IPS DF 19.7 (cell line): Measurements from ENCODE around the gene SMC5.
A peak's percentile ranks its signal among the peaks of the same experiment; 100 is the strongest.
"Not testable (repeated sequence)": the region's sequence is repeated elsewhere in the genome, so short reads cannot be mapped to it uniquely, and the experiment has no call there.

Experiments
- DNase-seq: peaks from one replicate; pipeline ENCODE4 v3.0.0-alpha.2; 2013; ENCODE audit warnings: low read depth, low spot score

Gene SMC5

DNA sequence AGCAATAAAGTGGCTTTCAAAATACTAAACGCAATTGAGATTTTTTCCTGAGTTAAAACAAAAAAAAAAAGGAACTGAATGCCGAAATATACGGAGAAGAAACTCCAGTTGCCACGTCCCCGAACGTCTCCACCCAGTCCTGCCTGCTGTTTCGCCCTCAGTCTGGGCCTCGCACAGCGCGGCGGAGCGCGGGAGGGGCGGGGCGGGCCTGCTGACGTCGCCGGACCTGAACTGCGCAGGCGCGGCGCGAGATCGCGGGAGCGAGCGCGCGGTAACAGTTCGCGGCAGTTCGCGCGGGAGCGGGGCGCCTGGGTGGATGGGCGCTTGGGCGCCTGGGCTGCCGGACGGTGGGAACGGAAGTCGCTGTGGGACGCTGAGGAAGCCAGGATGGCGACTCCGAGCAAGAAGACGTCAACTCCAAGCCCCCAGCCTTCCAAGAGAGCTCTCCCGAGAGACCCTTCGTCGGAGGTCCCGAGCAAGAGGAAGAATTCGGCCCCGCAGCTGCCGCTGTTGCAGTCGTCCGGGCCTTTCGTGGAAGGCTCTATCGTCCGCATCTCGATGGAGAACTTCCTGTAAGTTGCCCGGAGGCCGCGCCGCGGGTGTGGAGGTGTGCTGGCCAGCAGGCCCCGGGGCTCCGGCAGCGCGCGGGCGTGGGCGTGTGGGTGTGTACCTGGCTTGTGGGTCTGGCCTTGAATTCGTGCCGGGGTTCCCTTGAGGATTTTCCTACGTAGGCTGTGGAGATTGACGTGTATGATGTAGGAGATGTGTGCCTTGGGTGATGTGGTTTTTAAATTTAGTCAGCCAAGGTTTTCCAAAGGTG, at the start of gene SMC5:
SMC5 (plus strand) TSS at position 287 of the 820 bp plus-strand sequence; CDS start at position 388, 101 bp downstream.
- DNase-seq, result peak; percentile 48

DNA sequence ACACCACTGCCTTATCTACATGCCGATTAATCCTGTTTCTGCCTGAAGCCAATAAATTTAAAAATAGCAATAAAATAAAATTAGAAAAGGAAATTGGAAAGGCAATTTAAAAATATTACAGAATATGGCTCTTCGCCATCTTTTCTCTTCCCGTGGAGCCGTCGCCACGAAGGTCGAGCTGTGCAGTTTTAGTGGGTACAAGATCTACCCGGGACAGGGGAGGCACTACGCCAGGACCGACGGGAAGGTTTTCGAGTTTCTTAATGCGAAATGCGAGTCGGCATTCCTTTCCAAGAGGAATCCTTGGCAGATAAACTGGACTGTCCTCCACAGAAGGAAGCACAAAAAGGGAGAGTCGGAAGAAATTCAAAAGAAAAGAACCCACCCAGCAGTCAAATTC, 41.7 kb upstream of the SMC5 start:
- no peak for DNase-seq

DNA sequence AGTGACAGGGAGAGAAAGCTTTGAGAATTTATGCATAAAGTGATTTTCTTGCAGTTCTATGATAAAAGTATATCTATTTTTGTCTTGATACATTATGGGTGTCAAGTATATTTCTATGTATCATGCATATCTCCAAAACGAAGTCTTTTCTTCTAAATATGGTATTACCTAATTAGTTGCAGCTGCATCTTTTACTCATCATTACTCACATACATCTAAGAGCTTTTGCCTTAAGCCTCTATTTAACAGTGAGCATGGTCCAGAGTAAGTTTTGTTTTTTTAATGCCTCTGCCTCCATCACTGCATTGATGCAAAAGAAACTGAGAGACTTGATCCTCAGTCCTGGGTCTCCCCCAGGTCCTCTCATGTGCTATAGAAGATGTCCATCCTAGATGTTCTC, 40.0 kb upstream of the SMC5 start:
- DNase-seq, result no peak

DNA sequence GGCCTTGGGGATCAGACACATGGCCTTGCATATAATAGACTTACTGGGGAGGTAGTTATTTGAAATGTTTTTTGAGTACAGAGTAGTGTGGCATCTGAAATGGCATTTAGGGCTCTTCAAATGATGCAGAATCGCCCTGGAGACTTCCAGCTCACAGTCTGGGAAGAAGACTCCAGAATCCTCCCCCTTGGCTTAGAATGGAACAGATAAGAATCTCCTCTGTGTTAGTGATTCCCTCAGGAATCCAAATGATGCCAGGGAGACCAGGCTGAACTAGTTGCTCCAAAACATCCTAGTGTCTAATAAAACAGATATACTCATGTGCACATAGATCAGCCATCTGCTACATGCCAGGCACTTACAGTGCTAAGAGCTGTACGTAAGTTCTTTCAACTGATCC, 38.6 kb upstream of the SMC5 start:
- DNase-seq, result no peak

DNA sequence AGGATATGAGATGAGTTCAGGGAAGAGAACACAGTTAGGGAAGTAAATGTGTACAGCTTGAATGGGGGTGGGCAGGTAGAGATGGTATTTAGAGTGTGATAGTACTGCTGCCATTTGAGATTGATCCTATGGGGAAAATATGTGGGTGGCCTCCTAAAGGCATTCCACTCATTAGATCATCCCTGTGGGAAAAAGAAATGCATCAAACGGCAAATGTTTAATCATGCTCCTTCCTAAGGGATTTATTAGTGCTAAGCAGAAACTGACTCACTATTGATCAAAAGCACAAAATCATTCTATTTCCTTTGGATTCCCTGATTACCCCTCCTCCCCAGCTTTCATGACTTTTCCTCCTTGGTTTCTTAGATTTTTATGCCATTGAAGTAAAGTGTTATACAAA, 36.4 kb upstream of the SMC5 start:
- DNase-seq, result no peak

DNA sequence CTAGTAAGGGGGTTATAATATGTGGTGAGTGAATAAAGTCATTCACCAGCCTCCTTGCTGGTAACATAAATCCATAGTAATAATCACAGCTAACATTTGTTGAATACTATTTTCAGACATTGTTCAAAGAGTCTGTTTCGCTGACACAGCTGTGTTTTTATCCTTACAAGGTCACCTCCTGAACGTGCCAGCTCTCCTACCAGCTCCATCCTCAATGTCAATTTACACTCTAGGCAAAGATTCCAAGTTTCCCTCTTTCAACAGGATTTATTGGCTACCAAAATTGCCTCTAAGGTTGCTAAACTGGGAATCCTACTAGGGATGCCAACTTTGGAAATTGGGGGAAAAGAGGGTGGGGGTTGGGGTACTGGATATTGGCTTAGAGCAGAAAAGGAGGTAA, 30.7 kb upstream of the SMC5 start:
- no peak for DNase-seq

DNA sequence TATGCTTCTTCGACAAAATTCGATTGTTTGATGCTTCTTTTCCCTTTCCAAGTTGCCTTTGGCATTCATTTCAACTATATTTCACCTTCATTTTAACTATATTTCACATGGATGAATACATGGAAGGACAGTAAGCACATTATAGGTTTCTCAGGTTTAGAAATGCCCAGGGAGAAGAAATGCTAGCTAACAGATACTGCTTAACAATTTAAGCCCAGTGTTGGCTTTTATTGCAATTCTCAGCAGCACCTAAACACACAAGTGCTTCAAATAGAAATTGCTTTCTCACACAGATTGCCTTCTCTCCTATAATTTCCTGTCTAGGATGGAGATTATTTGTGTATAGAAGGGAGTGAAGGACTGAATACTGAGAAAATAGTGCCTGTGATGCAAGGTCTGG, 30.2 kb upstream of the SMC5 start:
- DNase-seq, result no peak

DNA sequence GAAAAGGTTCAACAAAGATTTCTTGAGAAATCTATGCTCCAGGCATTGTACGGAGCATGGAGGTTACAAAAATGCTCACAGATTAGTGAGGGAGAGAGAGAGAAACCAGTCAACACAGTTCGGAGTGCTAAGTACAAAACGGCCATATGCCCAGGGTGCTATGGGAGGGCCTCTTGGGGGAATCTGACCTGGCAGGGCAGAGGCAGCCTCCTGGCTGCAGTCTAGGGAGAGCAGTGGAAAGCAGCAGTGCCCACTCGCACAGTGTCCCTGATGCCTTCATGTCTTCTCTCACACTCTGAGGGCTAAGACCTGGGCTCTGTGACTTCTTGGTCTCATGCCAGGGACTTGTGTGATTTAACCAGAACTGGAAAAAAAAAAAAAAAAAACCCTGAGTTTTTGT, 29.8 kb upstream of the SMC5 start:
- DNase-seq, result no peak

DNA sequence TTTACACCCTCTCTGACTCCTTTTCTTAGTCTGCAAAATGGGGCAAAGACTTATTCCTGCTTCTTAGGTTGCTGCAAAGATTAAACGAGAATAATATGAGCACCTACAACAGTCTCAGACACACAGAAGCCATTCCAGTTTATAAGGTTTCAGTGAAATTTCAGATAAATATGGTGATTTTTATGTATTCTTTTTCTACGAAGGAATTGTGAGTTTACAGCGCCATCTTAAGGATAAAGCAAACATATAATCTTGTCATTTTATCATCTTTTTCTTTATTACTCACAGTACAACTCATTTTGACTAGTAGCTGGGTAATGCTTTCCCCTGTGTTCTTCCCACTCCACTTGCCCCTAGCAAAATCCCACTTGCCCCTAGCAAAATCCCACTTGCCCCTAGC, 29.2 kb upstream of the SMC5 start:
- DNase-seq, result no peak

DNA sequence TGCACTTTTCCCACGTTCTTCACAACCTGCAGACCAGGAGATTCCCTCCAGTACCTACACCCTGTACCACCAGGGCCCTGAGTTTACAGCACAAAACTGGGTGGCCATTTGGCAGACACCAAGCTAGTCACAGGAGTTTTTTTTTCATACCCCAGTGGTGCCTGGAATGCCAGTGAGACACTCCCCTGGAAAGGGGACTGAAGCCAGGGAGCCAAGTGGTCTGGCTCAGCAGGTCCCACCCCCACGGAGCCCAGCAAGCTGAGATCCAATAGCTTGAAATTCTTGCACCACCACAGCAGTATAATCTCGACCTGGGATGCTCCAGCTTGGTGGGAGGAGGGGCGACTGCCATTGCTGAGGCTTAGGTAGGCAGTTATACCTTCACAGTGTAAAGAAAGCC, 26.3 kb upstream of the SMC5 start:
- no peak for DNase-seq

DNA sequence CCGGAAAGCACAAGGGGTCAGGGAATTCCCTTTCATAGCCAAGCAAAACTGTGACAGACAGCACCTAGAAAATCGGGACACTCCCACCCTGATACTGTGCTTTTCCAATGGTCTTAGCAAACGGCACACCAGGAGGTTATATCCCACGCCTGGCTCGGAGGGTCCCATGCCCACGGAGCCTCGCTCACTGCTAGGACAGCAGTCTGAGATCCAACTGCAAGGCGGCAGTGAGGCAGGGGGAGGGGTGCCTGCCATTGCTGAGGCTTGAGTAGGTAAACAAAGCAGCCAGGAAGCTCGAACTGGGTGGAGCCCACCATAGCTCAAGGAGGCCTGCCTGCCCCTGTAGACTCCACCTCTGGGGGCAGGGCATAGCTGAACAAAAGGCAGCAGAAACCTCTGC, 24.6 kb upstream of the SMC5 start:
- DNase-seq, result not testable (repeated sequence)

DNA sequence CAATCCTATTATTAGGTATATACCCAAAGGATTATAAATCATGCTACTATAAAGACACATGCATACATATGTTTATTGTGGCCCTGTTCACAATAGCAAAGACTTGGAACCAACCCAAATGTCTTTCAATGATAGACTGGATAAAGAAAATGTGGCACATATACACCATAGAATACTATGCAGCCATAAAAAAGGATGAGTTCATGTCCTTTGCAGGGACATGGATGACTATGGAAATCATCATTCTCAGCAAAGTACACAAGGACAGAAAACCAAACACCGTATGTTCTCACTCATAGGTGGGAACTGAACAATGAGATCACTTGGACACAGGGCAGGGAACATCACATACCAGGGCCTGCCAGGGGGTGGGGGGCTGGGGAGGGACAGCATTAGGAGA, 12.8 kb upstream of the SMC5 start:
- not testable (repeated sequence) for DNase-seq

DNA sequence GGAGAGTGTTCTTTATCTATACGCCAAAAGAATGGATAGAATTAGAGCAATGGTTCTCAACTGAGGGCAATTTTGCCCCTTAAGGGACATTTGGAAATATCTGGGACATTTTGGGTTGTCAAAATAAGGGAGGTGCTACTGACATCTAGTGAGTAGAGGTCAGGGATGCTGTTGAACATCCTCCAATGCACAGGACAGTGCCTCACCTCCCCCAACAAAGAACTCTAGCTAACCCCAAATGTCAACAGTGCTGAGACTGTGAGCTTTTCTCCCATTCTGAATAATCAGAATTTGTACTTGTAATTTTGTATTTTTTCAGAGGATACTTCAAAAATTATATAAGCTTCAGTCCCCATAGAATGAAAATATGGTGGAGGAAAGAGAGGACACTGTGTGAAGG, 8.6 kb upstream of the SMC5 start:
- no peak for DNase-seq

DNA sequence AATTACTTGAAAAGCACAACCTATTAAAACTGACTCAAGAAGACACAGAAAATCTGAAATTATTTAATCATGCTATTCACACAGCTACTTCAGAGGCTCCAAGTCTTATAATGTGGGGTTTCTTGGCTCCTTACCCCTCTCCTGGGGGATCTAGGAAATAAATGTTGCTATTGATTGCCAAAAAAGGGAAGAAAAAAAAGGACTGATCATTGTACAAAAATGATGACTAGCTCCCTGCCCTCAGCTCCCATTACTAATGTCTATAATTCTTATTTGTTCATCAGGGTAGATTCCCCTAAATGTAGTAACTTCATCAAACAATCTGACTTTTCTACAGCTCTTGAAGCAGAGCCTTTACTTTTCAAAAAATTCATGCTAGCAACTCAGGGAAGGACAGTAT, 3.3 kb upstream of the SMC5 start:
- DNase-seq, result no peak

DNA sequence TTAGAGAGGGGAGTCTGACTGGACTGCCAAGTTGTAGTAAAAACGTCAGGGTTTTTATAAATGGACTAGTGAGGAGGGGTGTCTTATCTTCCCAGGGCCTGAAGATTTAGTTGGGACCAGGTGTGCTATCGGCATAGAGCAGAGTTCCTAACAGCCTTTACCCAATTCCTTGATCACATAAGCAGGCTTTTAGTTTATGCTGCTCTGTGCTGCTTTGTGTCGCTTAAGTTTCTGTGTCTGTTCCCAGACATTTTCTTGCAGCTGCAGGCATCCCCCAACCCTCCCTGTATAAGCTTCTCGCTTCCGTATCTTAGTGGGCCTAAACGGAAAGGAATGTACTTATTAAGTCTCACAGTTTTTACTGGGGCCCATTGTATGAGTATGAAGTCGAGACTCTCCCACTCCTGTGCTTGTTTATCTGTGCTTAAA, 2.6 kb upstream of the SMC5 start:
- DNase-seq, result no peak

DNA sequence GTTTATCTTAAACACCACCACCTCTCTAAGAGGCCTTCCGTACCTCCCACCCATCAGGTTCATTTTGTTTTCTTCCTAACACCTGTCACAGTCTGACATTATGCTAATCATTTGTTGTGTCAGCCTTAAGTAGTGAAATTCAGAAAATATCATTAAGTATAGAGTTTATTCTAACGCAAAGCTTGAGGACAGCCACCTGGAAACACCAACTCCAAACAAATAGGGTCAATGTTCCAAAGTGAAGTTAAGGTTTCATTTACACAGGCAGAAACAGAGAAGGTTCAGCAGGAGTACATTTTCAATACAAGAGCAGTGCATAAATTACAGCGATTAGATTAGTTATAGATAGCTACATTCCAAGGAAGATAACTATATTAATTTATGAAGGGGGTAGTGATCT, 1.3 kb upstream of the SMC5 start:
- no peak for DNase-seq

DNA sequence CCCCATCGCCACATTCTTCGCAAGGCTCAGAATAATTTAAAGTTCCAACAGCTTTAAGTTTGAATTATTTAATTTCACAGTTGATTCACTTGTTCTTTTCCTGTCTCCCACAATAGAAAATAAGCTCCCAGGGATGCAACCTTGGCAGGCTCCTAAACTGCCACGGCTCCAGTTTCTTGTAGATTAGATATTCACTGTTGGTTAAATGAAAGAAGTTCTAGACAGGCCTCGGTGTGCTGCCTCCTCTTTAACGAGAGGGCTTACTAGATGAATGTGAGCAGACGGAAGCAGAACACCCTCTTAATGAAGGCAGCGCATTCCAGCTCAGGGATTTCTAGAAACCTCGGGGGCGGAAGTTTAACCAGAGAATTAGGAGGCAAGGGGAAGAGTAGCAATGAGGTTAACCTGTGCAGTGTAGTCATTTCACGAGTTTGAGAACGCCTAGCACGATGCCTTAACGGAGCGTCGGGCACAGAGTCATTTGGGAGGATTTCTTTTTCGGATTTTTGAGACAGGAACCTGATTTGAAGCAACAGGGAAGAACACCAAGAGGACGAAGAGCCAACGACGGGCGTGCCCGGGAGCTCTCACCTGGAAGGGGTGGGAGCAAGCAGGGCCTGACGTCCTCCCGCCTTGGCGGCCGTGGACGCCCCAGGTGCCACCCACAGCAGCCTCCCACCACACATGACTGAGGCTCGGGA, 637 bp upstream of the SMC5 start:
- DNase-seq, result no peak

DNA sequence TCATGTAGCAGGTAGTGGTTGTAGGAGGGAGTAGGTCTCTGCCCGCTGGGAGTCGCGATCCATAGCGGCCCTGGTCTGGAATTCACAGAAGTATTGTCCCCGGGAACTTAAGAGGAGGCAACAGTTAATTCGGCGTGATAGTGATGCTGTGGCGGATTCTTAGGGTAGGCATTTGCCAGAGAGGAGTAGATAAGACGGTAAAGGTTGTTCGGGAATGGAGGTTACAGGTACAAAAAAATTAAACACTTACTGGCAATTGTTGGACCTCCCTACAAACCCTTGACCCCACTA, 679 bp downstream of the SMC5 start:
- no peak for DNase-seq

DNA sequence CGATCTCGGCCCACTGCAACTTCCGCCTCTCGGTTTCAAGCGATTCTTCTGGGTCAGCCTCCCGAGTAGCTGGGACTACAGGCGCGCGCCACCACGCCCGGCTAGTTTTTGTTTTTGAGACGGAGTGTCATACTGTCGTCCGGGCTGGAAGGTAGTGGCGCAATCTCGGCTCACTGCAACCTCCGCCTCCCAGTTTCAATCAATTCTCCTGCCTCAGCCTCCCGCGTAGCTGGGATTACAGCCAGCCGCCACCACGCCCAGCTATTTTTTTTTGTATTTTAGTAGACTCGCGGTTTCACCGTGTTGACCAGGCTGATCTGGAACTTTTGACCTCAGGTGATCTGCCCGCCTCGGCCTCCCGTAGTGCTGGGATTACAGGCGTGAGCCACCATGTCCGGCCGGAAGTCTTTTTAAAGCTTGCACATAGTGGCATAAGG, 1.2 kb downstream of the SMC5 start:
- no peak for DNase-seq

DNA sequence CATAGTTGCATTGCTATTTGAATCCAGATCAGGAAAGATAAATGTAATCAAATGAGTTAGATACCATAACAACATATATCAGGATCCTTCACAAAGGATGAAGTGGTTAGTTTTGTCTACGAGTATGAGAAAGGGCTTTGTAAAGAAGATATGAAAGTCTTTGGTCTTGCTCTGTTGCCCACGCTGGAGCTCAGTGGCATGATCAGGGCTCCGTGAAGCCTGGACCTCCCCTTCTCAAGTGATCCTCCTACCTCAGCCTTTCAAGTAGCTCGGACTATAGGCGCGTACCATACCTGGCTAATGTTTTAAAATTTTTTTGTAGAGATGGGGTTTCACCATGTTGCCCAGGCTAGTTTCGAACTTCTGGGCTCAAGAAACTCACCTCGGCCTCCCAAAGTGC, 1.8 kb downstream of the SMC5 start:
- DNase-seq, result no peak

DNA sequence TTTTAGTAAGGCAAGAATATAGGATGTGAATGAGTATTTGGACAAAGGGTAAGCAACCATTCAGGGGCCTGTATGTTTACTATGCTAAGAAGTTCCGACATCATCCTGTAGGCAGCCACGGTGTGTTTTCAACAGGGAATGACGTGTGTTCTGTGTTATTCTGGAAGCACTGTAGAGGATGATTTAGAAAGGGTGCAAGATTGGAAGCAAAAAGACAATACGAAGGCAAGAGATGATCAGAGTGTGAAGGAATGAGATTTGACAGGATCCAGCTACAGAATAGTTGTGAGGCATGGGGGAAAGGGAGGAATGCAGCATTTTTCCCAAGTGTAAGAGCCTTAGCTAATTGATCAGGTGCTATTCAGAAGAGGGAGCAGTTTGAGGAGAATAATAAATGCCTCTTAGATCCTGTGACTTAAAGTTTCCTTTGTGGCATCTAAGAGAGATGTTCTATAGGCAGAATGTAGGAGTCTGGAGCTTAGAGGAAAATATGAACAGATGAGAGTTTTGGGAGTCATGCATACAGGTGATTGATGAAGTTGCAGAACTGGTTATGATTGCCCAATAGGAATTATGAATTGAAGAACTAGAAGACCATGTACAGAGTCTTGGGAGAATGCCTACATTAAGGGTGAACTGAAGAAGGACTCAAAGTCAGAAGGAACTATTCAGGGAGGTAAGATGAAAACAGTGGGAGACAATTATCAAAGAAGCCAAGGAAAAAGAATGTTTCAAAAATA, 2.5 kb downstream of the SMC5 start:
- DNase-seq, result no peak

DNA sequence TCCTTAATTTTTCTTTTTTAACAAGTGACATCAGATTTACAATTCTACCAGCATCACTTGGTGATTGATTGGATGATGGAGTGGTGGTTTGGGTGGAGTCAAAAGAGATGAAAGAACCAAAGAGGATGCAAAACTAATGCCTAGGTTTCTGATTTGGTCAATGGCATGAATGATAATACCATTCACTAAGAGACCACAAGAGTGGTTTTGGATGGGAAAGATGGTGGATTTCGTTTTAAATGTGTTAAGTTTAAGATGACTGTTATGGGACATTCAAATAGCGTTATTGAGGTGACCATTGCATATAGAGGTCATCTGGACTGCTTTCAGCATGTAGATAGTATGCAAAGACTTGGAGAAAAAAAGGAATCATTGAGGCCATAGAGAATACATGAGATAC, 3.6 kb downstream of the SMC5 start:
- no peak for DNase-seq

DNA sequence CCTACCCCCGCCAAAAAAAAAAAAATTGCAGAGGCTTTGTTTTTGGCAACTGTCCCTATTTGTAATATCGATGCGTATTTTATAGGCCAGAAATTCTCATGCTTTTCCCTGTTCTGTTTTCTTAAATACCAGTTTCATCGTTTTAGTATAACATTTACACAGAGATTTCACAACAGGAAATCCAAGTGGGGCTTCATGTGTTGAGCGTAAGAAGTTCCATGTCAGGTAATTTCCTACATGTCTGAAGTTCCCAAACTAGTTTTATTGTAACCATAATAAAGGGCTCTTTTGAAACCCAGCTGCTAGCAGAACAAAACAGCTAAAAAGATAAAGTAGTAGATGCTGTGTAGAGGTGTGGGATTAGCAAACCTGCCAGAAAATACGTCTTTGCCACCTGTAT, 4.2 kb downstream of the SMC5 start:
- DNase-seq, result no peak
